IMR-90 (cell line): ENCODE measurements around the gene UPK3A.

ENCODE experiments used
- CEBPB ChIP-seq: IDR thresholded peaks from 2 replicates; pipeline ENCODE4 v1.6.1; 2012; ENCODE audit warnings: low read depth, low read length, improper control_type of control experiment
- CTCF ChIP-seq: conservative IDR thresholded peaks from 2 replicates; pipeline ENCODE4 v1.5.1; 2012; ENCODE audit warnings: mild to moderate bottlenecking, low read depth, low read length, improper control_type of control experiment
- FOS ChIP-seq: fragments of 150-350 bp; IDR thresholded peaks from 2 replicates; pipeline ENCODE4 v1.6.1; 2016; ENCODE audit warnings: low read depth, low read length
- MAFK ChIP-seq: IDR thresholded peaks from 2 replicates; pipeline ENCODE4 v1.6.1; 2012; ENCODE audit warnings: low read depth, low read length, improper control_type of control experiment
- MXI1 ChIP-seq: IDR thresholded peaks from 2 replicates; pipeline ENCODE4 v1.6.1; 2012; ENCODE audit warnings: low read depth, mild to moderate bottlenecking, low read length, moderate library complexity, borderline replicate concordance
- POLR2A ChIP-seq: IDR thresholded peaks from 2 replicates; pipeline ENCODE4 v1.6.1; 2012; ENCODE audit warnings: mild to moderate bottlenecking, low read depth, low read length
- RCOR1 ChIP-seq: IDR thresholded peaks from 2 replicates; pipeline ENCODE4 v1.6.1; 2012; ENCODE audit warnings: mild to moderate bottlenecking, low read length, improper control_type of control experiment; ENCODE audit not compliant: insufficient replicate concordance
- RFX5 ChIP-seq: IDR thresholded peaks from 2 replicates; pipeline ENCODE4 v1.8.0; 2012; ENCODE audit warnings: low read depth, mild to moderate bottlenecking, low read length, moderate library complexity
- SMC3 ChIP-seq: fragments of 150-350 bp; IDR thresholded peaks from 2 replicates; pipeline ENCODE4 v1.6.1; 2016; ENCODE audit warnings: low read depth, mild to moderate bottlenecking, antibody characterized with exemption, low read length, moderate library complexity

GRCh38 chr22:45290410-45290936 is 5.7 kb downstream of the UPK3A start:
- no peak for TF ChIP-seq CTCF
- no peak for TF ChIP-seq POLR2A
- TF ChIP-seq MAFK, result no peak
- no peak for TF ChIP-seq FOS
- no peak for TF ChIP-seq RFX5
- no peak for TF ChIP-seq RCOR1
- TF ChIP-seq SMC3, result no peak
- TF ChIP-seq MXI1, result no peak
- no peak for TF ChIP-seq CEBPB
